GM12892 (cell line): ENCODE data around the gene RANBP17.

Experiments
- DNase-seq: peaks from one replicate; pipeline ENCODE4 v3.0.0; 2011; ENCODE audit not compliant: insufficient read length
- FAIRE-seq: peaks from 2 replicates; lab custom pipeline; 2011; peaks lifted over from hg19 to GRCh38; lab: Jason Lieb, UNC
- POLR2A ChIP-seq: IDR thresholded peaks from 2 replicates; pipeline ENCODE4 v1.6.1; 2011; ENCODE audit warnings: low read depth, low read length, control low read depth
- POLR2AphosphoS5 ChIP-seq: IDR thresholded peaks from 2 replicates; pipeline ENCODE4 v1.6.1; 2011; ENCODE audit warnings: low read depth, low read length, control low read depth
- TAF1 ChIP-seq: IDR thresholded peaks from 2 replicates; pipeline ENCODE4 v1.6.1; 2011; ENCODE audit warnings: low read depth, mild to moderate bottlenecking, control low read depth, low read length, borderline replicate concordance

RANBP17 gene

GRCh38 chr5:171323007-171323406 lies 461.2 kb downstream of the RANBP17 start:
- TF ChIP-seq POLR2AphosphoS5 (no peak), TAF1 (no peak), POLR2A (no peak)
- no peak for FAIRE-seq

GRCh38 chr5:171323806-171324632 lies 462.2 kb downstream of the RANBP17 start:
- FAIRE-seq (no peak), DNase-seq (no peak)
- TF ChIP-seq POLR2AphosphoS5 (no peak), TAF1 (no peak), POLR2A (no peak)

More at GRCh38 chr5:171323007-171323406, 461.2 kb downstream of the RANBP17 start:
- no peak for DNase-seq

- TF ChIP-seq POLR2A = no peak
- TF ChIP-seq POLR2AphosphoS5 = no peak
- TF ChIP-seq TAF1 = no peak
- FAIRE-seq (no peak), DNase-seq (no peak)
Observed at GRCh38 chr5:171330021-171330420, 468.2 kb downstream of the RANBP17 start.

- no peak for FAIRE-seq
Observed at GRCh38 chr5:171335616-171336015, 473.8 kb downstream of the RANBP17 start.

GRCh38 chr5:171336521-171337209 lies 474.8 kb downstream of the RANBP17 start:
- FAIRE-seq (peak; percentile 24), DNase-seq (no peak)

More at GRCh38 chr5:171335616-171336015, 473.8 kb downstream of the RANBP17 start:
- TF ChIP-seq POLR2AphosphoS5 (no peak), POLR2A (no peak), TAF1 (no peak)
- DNase-seq = no peak

GRCh38 chr5:171337210-171337569 lies 475.4 kb downstream of the RANBP17 start:
- DNase-seq = no peak
- TF ChIP-seq POLR2A = no peak
- TF ChIP-seq TAF1 = no peak
- no peak for TF ChIP-seq POLR2AphosphoS5
- FAIRE-seq = no peak

More at GRCh38 chr5:171336521-171337209, 474.8 kb downstream of the RANBP17 start:
- TF ChIP-seq TAF1 (no peak), POLR2AphosphoS5 (no peak), POLR2A (no peak)

- no peak for DNase-seq
- no peak for FAIRE-seq
- TF ChIP-seq POLR2A (no peak), POLR2AphosphoS5 (no peak), TAF1 (no peak)
Observed at GRCh38 chr5:171340042-171340441, 478.2 kb downstream of the RANBP17 start.

- no peak for TF ChIP-seq TAF1
- no peak for TF ChIP-seq POLR2AphosphoS5
- TF ChIP-seq POLR2A = no peak
- no peak for FAIRE-seq
Observed at GRCh38 chr5:171340491-171340890, 478.7 kb downstream of the RANBP17 start.

GRCh38 chr5:171342362-171343111 lies 480.7 kb downstream of the RANBP17 start:
- DNase-seq (no peak), FAIRE-seq (peak; percentile 14)
- TF ChIP-seq POLR2A (no peak), POLR2AphosphoS5 (no peak), TAF1 (no peak)

More at GRCh38 chr5:171340491-171340890, 478.7 kb downstream of the RANBP17 start:
- DNase-seq = no peak

- no peak for TF ChIP-seq POLR2A
- FAIRE-seq (no peak), DNase-seq (no peak)
Observed at GRCh38 chr5:171344936-171345608, 483.3 kb downstream of the RANBP17 start.
